ENCODE measurements around the gene ATP1A3.

ATP1A3 gene

DNA sequence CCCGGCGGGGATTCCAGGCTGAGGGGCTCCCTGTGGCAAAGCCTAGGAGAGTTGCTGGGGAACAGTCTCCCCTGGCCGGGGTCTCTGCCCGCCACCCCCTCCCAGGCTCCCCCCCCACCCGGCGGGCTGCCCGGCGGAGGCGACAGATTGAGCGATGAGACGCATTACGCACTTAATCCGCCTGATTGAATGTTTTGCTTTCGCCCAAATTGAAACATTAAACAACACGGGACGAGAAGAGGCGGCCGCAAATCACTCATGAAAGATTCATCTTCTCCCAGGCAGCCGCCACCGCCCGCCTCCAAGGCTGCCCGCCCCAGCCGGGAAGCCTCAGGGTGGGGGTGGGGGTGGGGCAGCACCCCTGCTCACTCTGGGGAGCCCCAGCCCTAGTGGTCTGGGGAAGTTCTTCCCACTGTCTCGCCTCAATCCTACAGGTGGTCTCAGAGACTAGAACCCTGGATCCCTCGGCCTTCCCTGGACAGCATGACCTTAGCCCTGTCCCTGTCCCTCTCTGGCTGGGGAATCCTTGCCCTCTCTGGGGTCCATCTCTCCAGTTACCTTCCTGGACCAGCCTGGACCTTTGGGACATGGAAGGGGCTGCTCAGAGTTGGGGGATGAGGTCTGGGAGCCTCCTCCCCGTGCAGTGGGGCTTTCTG lies 58.1 kb downstream of the ATP1A3 start:
- H3K9me3 ChIP-seq (ENCODE audit: control insufficient read depth, low read length): no peaks in the 10 kb centered on the region
- H3K4me1 ChIP-seq (ENCODE audit: control insufficient read depth, insufficient read depth, low read depth, low read length): peaks cover 10% of the 10 kb centered on the region
- peaks cover 54 to 60% of the 10 kb centered on the region in 2 experiments for H3K27me3 ChIP-seq (ENCODE audit: control insufficient read depth in 1 of 2, insufficient read depth in 1 of 2, low read length in 2 of 2)
- no peak overlapping the region for H2BK15ac ChIP-seq (ENCODE audit: low read depth, poor library complexity, severe bottlenecking)
- no peak overlapping the region for H2AK5ac ChIP-seq (ENCODE audit: low read length, severe bottlenecking)
- H3K4me2 ChIP-seq (ENCODE audit: low read length, poor library complexity, severe bottlenecking): no peak overlapping the region
- H3K4me3 ChIP-seq (ENCODE audit: insufficient read depth in 1 of 2, low read depth in 1 of 2, low read length in 2 of 2): peak overlapping the region in 1 of 2 experiments; percentile 8
- H3K79me1 ChIP-seq (replicated peaks; ENCODE audit: low read length, poor library complexity, severe bottlenecking): no peaks in the 10 kb centered on the region
- H3K18ac ChIP-seq (ENCODE audit: low read depth in 1 of 2, low read length in 2 of 2): no peak overlapping the region
- no peak overlapping the region for H3K9ac ChIP-seq (ENCODE audit: low read length)
- H2AFZ ChIP-seq (ENCODE audit: low read depth, low read length): no peak overlapping the region
- no peak overlapping the region for H2BK5ac ChIP-seq (ENCODE audit: low read depth, low read length, poor library complexity, severe bottlenecking)
- no peak overlapping the region for H4K91ac ChIP-seq (ENCODE audit: low read length)
- H3K36me3 ChIP-seq (ENCODE audit: control insufficient read depth in 1 of 2, insufficient read depth in 2 of 2, low read depth in 1 of 2, low read length in 2 of 2): no peaks in the 10 kb centered on the region
- H3K4ac ChIP-seq (ENCODE audit: low read depth in 1 of 2, low read length in 2 of 2): no peak overlapping the region
- H3K27ac ChIP-seq (ENCODE audit: low read length, poor library complexity, severe bottlenecking): no peak overlapping the region
- H2BK120ac ChIP-seq (ENCODE audit: low read depth, low read length): no peak overlapping the region
- no peak overlapping the region for H3K14ac ChIP-seq (ENCODE audit: low read length in 2 of 2)
- WGBS: 50% methylated on average over 16 of the region's 26 CpGs
- H2BK12ac ChIP-seq (ENCODE audit: low read length in 2 of 2): no peak overlapping the region
- DNase-seq: no peak
- peak overlapping the region in 1 of 2 experiments; percentile 46 for H3K23ac ChIP-seq (ENCODE audit: low read length in 2 of 2)
- no peak overlapping the region for H4K8ac ChIP-seq (ENCODE audit: low read length)

DNA sequence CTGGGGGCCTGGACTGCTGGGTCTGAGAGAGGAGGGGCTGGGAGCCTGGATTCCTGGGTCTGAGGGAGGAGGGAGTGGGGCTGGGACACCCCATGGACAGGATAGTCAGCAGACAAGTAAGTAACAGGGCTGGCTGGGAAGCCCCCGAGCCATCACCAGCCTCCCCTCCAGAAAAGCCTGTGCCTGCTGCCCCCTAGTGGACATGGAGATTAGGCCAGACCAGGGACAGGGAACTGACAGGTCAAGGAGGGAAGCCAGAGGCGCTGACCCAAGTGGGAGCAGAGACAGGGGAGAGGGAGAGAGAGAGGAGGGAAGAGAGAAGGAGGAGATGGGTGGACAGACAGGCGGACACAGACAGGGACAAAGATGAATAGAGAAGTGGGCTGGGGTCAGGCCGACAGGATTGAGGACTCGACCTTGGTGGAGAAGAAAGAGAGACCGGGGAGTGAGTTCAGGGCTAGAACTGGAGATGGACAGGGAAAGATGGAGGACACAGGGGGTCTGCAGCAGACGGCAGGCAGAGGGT lies 59.1 kb downstream of the ATP1A3 start:
- H2BK12ac ChIP-seq (ENCODE audit: low read length in 2 of 2): no peak overlapping the region
- H3K18ac ChIP-seq (ENCODE audit: low read depth in 1 of 2, low read length in 2 of 2): no peak overlapping the region
- no peak overlapping the region for H2BK120ac ChIP-seq (ENCODE audit: low read depth, low read length)
- no peak overlapping the region for H3K4ac ChIP-seq (ENCODE audit: low read depth in 1 of 2, low read length in 2 of 2)
- H3K27ac ChIP-seq (ENCODE audit: low read length, poor library complexity, severe bottlenecking): no peak overlapping the region
- H3K9me3 ChIP-seq (ENCODE audit: control insufficient read depth, low read length): no peaks in the 10 kb centered on the region
- H3K4me3 ChIP-seq (ENCODE audit: insufficient read depth in 1 of 2, low read depth in 1 of 2, low read length in 2 of 2): no peak overlapping the region
- H4K91ac ChIP-seq (ENCODE audit: low read length): no peak overlapping the region
- no peak overlapping the region for H2BK15ac ChIP-seq (ENCODE audit: low read depth, poor library complexity, severe bottlenecking)
- H3K4me1 ChIP-seq (ENCODE audit: control insufficient read depth, insufficient read depth, low read depth, low read length): peaks cover 3% of the 10 kb centered on the region
- H3K14ac ChIP-seq (ENCODE audit: low read length in 2 of 2): no peak overlapping the region
- peaks cover 64 to 70% of the 10 kb centered on the region in 2 experiments for H3K27me3 ChIP-seq (ENCODE audit: control insufficient read depth in 1 of 2, insufficient read depth in 1 of 2, low read length in 2 of 2)
- H3K79me1 ChIP-seq (replicated peaks; ENCODE audit: low read length, poor library complexity, severe bottlenecking): no peaks in the 10 kb centered on the region
- no peak overlapping the region for H4K8ac ChIP-seq (ENCODE audit: low read length)
- no peak overlapping the region for H3K23ac ChIP-seq (ENCODE audit: low read length in 2 of 2)
- no peaks in the 10 kb centered on the region for H3K36me3 ChIP-seq (ENCODE audit: control insufficient read depth in 1 of 2, insufficient read depth in 2 of 2, low read depth in 1 of 2, low read length in 2 of 2)
- DNase-seq: peak; percentile 69
- H2AK5ac ChIP-seq (ENCODE audit: low read length, severe bottlenecking): no peak overlapping the region
- H3K9ac ChIP-seq (ENCODE audit: low read length): no peak overlapping the region
- H2BK5ac ChIP-seq (ENCODE audit: low read depth, low read length, poor library complexity, severe bottlenecking): no peak overlapping the region
- no peak overlapping the region for H3K4me2 ChIP-seq (ENCODE audit: low read length, poor library complexity, severe bottlenecking)
- WGBS: 38% methylated on average over 6 of the region's 7 CpGs
- H2AFZ ChIP-seq (ENCODE audit: low read depth, low read length): no peak overlapping the region

DNA sequence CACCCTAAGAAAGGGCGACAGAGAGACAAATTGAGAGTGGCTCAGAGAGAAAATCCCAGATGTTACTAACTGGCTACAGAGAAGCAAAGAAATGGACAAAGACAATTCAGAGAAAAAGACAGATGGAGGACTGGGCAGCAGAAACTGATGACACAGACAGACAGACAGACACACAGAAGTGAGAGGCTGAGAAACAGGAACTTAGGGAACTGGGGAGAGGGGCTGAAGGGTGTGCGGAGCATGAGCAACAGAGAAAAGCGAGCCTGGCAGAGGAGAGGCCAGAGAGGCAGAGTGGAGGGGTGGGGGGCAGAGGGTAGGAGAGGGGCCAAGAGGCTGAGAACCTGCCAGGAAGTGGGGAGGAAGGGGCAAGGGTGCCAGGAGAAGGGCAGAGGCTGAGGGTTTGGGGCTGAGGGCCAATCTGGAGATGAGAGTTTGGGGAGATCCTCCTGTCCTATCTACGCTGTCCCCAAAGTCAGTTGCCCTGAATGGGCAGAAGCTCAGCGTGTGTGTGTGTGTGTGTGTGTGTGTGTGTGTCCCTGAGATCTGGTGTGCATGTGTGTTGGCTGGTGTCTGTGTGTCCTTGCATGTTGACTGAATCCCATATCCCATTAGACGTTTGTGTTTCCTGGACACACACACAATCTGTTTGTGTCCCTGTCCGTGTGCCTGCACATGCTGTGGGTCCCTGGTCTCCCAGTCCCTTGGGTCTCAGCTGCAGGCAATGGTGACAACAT lies 60.2 kb downstream of the ATP1A3 start:
- Histone ChIP-seq H2AK5ac (ENCODE audit: low read length, severe bottlenecking) (no peak overlapping the region), H3K9me3 (ENCODE audit: control insufficient read depth, low read length) (no peaks in the 10 kb centered on the region), H4K8ac (ENCODE audit: low read length) (no peak overlapping the region), H3K27ac (ENCODE audit: low read length, poor library complexity, severe bottlenecking) (no peak overlapping the region), H4K91ac (ENCODE audit: low read length) (no peak overlapping the region), H3K4me2 (ENCODE audit: low read length, poor library complexity, severe bottlenecking) (no peak overlapping the region), H3K18ac (ENCODE audit: low read depth in 1 of 2, low read length in 2 of 2) (no peak overlapping the region), H3K23ac (ENCODE audit: low read length in 2 of 2) (peak overlapping the region in 1 of 2 experiments; percentile 74), H2BK15ac (ENCODE audit: low read depth, poor library complexity, severe bottlenecking) (no peak overlapping the region), H2AFZ (ENCODE audit: low read depth, low read length) (no peak overlapping the region), H2BK5ac (ENCODE audit: low read depth, low read length, poor library complexity, severe bottlenecking) (no peak overlapping the region), H3K4ac (ENCODE audit: low read depth in 1 of 2, low read length in 2 of 2) (no peak overlapping the region), H3K27me3 (ENCODE audit: control insufficient read depth in 1 of 2, insufficient read depth in 1 of 2, low read length in 2 of 2) (peaks cover 74 to 80% of the 10 kb centered on the region in 2 experiments), H3K79me1 (replicated peaks; ENCODE audit: low read length, poor library complexity, severe bottlenecking) (no peaks in the 10 kb centered on the region), H3K4me1 (ENCODE audit: control insufficient read depth, insufficient read depth, low read depth, low read length) (peaks cover 8% of the 10 kb centered on the region), H3K4me3 (ENCODE audit: insufficient read depth in 1 of 2, low read depth in 1 of 2, low read length in 2 of 2) (no peak overlapping the region), H2BK12ac (ENCODE audit: low read length in 2 of 2) (no peak overlapping the region), H3K14ac (ENCODE audit: low read length in 2 of 2) (no peak overlapping the region), H3K9ac (ENCODE audit: low read length) (no peak overlapping the region), H2BK120ac (ENCODE audit: low read depth, low read length) (no peak overlapping the region), H3K36me3 (ENCODE audit: control insufficient read depth in 1 of 2, insufficient read depth in 2 of 2, low read depth in 1 of 2, low read length in 2 of 2) (no peaks in the 10 kb centered on the region)
- WGBS: 57% methylated on average over 7 of the region's 7 CpGs
- DNase-seq: no peak

GRCh38 chr19:41932720-41933332 lies 61.2 kb downstream of the ATP1A3 start:
- H2AK5ac ChIP-seq (ENCODE audit: low read length, severe bottlenecking): no peak overlapping the region

More at GRCh38 chr19:41932720-41933332, 61.2 kb downstream of the ATP1A3 start:
- Histone ChIP-seq H3K23ac (ENCODE audit: low read length in 2 of 2) (no peak overlapping the region), H3K36me3 (ENCODE audit: control insufficient read depth in 1 of 2, insufficient read depth in 2 of 2, low read depth in 1 of 2, low read length in 2 of 2) (no peaks in the 10 kb centered on the region), H2BK120ac (ENCODE audit: low read depth, low read length) (no peak overlapping the region), H3K18ac (ENCODE audit: low read depth in 1 of 2, low read length in 2 of 2) (no peak overlapping the region), H2BK15ac (ENCODE audit: low read depth, poor library complexity, severe bottlenecking) (no peak overlapping the region), H3K79me1 (replicated peaks; ENCODE audit: low read length, poor library complexity, severe bottlenecking) (no peaks in the 10 kb centered on the region), H3K4me2 (ENCODE audit: low read length, poor library complexity, severe bottlenecking) (no peak overlapping the region), H3K4me1 (ENCODE audit: control insufficient read depth, insufficient read depth, low read depth, low read length) (peaks cover 13% of the 10 kb centered on the region), H3K9me3 (ENCODE audit: control insufficient read depth, low read length) (no peaks in the 10 kb centered on the region), H2BK5ac (ENCODE audit: low read depth, low read length, poor library complexity, severe bottlenecking) (no peak overlapping the region), H3K27ac (ENCODE audit: low read length, poor library complexity, severe bottlenecking) (no peak overlapping the region), H4K91ac (ENCODE audit: low read length) (no peak overlapping the region), H2AFZ (ENCODE audit: low read depth, low read length) (no peak overlapping the region), H2BK12ac (ENCODE audit: low read length in 2 of 2) (no peak overlapping the region), H3K14ac (ENCODE audit: low read length in 2 of 2) (no peak overlapping the region), H3K4ac (ENCODE audit: low read depth in 1 of 2, low read length in 2 of 2) (no peak overlapping the region), H3K9ac (ENCODE audit: low read length) (no peak overlapping the region), H3K4me3 (ENCODE audit: insufficient read depth in 1 of 2, low read depth in 1 of 2, low read length in 2 of 2) (peak overlapping the region in 1 of 2 experiments; percentile 30), H4K8ac (ENCODE audit: low read length) (no peak overlapping the region), H3K27me3 (ENCODE audit: control insufficient read depth in 1 of 2, insufficient read depth in 1 of 2, low read length in 2 of 2) (peaks cover 77 to 83% of the 10 kb centered on the region in 2 experiments)
- no peak for DNase-seq
- WGBS: 51% methylated on average over 29 of the region's 29 CpGs
